GM23338 (cell line): Measurements from ENCODE around the gene RRM1.

ENCODE experiments used
- EZH2 ChIP-seq: fragments of 200-600 bp; sonication (generic); IDR thresholded peaks from one replicate; pipeline ENCODE4 v1.8.0; 2017; ENCODE audit warnings: antibody characterized with exemption, mild to moderate bottlenecking, low read depth; ENCODE audit not compliant: unreplicated experiment
- TF ChIP-seq, protein P1 (sequence below), 2 experiments: fragments of 200-600 bp in 1 of 2; sonication (generic) in 1 of 2; conservative IDR thresholded peaks; 2 replicates each; pipeline versions ENCODE4 v1.5.1 to v1.6.1; 2016 to 2017; ENCODE audit warnings: antibody characterized with exemption in 2 of 2, low read depth in 2 of 2, mild to moderate bottlenecking in 2 of 2, moderate library complexity in 1 of 2
- TF ChIP-seq, protein P2 (sequence below): IDR thresholded peaks from one replicate; pipeline ENCODE4 v1.6.1; 2018; ENCODE audit warnings: antibody characterized with exemption; ENCODE audit not compliant: unreplicated experiment
- TF ChIP-seq, protein P3 (sequence below): IDR thresholded peaks from 2 replicates; pipeline ENCODE4 v1.6.1; 2016; ENCODE audit warnings: antibody characterized with exemption

DNA sequence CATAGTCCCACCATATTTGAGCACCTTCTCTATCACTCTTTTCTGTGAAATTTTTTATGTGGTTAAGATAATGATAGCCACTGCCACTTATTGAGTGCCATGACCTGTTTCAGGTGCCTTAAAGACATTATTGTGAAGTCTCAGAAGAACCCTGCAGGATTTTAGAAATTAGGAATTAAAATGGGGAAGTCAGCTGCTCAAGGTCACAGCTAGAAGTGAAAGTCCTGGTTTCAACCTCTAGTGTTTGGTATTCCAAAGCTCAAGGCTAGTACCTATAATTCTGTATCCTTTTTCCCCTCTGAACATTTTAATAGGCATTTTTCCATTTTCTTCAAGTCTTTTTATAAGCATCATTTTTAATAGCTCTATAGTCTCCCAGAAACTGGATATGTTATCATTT lies 9.0 kb upstream of the RRM1 start:
- TF ChIP-seq, protein P1, sequence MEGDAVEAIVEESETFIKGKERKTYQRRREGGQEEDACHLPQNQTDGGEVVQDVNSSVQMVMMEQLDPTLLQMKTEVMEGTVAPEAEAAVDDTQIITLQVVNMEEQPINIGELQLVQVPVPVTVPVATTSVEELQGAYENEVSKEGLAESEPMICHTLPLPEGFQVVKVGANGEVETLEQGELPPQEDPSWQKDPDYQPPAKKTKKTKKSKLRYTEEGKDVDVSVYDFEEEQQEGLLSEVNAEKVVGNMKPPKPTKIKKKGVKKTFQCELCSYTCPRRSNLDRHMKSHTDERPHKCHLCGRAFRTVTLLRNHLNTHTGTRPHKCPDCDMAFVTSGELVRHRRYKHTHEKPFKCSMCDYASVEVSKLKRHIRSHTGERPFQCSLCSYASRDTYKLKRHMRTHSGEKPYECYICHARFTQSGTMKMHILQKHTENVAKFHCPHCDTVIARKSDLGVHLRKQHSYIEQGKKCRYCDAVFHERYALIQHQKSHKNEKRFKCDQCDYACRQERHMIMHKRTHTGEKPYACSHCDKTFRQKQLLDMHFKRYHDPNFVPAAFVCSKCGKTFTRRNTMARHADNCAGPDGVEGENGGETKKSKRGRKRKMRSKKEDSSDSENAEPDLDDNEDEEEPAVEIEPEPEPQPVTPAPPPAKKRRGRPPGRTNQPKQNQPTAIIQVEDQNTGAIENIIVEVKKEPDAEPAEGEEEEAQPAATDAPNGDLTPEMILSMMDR (conservative IDR thresholded peaks at IDR 0.05; ENCODE audit: low read depth in 2 of 2): no peak
- TF ChIP-seq, protein P2, sequence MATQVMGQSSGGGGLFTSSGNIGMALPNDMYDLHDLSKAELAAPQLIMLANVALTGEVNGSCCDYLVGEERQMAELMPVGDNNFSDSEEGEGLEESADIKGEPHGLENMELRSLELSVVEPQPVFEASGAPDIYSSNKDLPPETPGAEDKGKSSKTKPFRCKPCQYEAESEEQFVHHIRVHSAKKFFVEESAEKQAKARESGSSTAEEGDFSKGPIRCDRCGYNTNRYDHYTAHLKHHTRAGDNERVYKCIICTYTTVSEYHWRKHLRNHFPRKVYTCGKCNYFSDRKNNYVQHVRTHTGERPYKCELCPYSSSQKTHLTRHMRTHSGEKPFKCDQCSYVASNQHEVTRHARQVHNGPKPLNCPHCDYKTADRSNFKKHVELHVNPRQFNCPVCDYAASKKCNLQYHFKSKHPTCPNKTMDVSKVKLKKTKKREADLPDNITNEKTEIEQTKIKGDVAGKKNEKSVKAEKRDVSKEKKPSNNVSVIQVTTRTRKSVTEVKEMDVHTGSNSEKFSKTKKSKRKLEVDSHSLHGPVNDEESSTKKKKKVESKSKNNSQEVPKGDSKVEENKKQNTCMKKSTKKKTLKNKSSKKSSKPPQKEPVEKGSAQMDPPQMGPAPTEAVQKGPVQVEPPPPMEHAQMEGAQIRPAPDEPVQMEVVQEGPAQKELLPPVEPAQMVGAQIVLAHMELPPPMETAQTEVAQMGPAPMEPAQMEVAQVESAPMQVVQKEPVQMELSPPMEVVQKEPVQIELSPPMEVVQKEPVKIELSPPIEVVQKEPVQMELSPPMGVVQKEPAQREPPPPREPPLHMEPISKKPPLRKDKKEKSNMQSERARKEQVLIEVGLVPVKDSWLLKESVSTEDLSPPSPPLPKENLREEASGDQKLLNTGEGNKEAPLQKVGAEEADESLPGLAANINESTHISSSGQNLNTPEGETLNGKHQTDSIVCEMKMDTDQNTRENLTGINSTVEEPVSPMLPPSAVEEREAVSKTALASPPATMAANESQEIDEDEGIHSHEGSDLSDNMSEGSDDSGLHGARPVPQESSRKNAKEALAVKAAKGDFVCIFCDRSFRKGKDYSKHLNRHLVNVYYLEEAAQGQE: no peak
- TF ChIP-seq, protein P3, sequence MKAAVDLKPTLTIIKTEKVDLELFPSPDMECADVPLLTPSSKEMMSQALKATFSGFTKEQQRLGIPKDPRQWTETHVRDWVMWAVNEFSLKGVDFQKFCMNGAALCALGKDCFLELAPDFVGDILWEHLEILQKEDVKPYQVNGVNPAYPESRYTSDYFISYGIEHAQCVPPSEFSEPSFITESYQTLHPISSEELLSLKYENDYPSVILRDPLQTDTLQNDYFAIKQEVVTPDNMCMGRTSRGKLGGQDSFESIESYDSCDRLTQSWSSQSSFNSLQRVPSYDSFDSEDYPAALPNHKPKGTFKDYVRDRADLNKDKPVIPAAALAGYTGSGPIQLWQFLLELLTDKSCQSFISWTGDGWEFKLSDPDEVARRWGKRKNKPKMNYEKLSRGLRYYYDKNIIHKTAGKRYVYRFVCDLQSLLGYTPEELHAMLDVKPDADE: no peak
- no peak for TF ChIP-seq EZH2
